ENCODE results near the gene ACAP2.

DNA sequence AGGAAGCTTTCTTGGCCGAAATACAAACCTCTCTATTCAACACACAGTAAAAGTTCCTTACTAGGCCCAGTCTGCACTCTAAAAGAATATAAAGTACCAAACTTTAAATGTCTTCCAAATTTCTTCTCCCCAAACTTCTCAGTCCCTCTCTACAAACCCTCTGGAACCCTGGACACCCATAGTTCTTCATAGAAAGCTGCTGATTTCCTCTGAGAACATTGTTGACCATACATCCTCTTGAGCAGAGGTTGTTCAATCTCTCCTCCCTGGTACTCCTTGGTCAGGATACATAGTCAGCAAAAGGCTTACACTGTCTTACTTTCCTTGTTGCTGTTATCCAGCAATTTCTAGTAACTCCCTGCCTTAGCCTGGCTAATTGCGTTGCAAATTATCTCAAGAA lies 3.1 kb upstream of the ACAP2 start:
- TF ChIP-seq, protein P1, sequence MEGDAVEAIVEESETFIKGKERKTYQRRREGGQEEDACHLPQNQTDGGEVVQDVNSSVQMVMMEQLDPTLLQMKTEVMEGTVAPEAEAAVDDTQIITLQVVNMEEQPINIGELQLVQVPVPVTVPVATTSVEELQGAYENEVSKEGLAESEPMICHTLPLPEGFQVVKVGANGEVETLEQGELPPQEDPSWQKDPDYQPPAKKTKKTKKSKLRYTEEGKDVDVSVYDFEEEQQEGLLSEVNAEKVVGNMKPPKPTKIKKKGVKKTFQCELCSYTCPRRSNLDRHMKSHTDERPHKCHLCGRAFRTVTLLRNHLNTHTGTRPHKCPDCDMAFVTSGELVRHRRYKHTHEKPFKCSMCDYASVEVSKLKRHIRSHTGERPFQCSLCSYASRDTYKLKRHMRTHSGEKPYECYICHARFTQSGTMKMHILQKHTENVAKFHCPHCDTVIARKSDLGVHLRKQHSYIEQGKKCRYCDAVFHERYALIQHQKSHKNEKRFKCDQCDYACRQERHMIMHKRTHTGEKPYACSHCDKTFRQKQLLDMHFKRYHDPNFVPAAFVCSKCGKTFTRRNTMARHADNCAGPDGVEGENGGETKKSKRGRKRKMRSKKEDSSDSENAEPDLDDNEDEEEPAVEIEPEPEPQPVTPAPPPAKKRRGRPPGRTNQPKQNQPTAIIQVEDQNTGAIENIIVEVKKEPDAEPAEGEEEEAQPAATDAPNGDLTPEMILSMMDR (IDR thresholded peaks at IDR 0.05) = no peak
- no peak for TF ChIP-seq POLR2A (IDR thresholded peaks at IDR 0.05; ENCODE audit: low read depth)
